HG02938 (cell line): ENCODE results near the gene XRCC5.
"Not testable (repeated sequence)": the region's sequence is repeated elsewhere in the genome, so short reads cannot be mapped to it uniquely, and the experiment has no call there.

Source experiments
- ATAC-seq: cut with Tn5 transposase; IDR thresholded peaks from one replicate; pipeline ENCODE4 v1.9.1; 2021; ENCODE audit warnings: mild to moderate bottlenecking, moderate library complexity; ENCODE audit not compliant: unreplicated experiment

Gene XRCC5

GRCh38 chr2:216116418-216116817 is 7.3 kb downstream of the XRCC5 start:
- no peak for ATAC-seq

GRCh38 chr2:216117561-216118340 is 8.6 kb downstream of the XRCC5 start:
- no peak for ATAC-seq

DNA sequence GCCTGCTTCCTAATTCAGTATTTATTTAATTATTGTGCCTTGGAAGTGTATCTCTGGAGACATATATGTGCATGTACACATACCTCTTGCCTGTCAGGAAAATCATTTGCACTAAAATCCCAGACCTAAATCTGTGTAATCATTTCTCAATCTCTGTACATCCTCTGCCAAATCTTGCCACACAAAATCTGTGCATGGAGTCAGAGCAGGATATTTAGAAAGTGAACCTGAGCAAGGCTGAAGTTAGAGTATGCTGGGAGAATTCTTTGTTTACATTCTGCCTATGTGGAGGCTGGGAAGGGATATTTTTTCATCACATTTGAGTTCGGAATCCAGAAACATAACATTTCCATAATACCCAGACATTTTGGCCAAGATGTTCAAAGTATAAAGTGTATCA is 9.3 kb downstream of the XRCC5 start:
- no peak for ATAC-seq

GRCh38 chr2:216119146-216119545 is 10.0 kb downstream of the XRCC5 start:
- ATAC-seq = no peak

DNA sequence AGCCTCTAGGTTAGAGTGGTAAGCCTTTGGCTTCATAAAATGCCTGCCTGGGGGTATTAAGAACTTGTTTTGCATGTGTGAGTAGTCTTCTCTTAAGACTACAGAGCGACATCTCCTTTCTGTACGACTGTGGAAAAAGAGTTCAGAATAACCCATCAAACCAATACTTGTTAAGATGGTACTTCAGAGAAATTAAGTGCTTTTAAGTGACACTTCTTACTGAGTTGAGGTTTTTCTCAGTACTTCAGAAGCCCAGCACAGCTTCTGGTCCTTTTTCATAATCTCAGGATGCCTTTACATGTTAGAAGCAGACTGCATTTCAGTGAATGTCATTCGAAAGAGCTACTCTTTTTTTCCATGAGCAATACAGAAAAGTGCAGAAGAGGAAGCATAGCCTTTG is 10.8 kb downstream of the XRCC5 start:
- no peak for ATAC-seq

DNA sequence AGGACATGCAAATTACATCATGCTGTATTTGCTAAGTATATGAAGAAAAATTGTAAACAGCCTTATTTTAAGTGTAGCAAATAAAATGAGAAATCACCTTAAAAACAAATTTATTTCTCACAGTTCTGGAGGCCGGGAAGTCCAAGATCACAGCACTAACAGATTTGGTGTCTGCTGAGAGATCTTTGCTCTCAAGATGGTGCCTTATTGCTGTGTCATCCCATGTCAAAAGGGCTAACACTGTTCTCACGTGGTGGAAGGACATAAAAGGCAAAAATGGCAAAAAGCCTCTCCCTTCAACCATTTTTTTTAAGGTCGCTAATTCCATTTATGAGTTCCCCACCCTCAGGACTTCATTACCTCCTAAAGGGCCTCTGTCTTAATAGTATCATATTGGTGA is 12.1 kb downstream of the XRCC5 start:
- ATAC-seq = no peak

DNA sequence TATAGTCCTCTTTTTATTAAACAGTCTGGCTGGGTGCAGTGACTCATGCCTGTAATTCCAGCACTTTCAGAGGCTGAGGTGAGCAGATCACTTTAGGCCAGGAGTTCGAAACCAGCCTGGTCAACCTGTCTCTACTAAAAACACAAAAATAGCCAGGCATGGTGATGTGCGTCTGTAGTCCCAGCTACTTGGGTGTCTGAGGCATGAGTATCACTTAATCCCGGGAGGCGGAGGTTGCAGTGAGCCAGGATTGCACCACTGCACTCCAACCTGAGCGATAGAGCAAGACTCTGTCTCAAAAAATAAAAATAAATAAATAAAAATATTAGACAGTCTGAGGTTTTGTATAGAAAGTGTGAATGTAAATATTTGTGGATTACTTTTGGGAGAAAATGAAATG is 17.8 kb downstream of the XRCC5 start:
- ATAC-seq = no peak

GRCh38 chr2:216130346-216130971 is 21.3 kb downstream of the XRCC5 start:
- ATAC-seq = no peak

GRCh38 chr2:216131175-216131926 is 22.2 kb downstream of the XRCC5 start:
- no peak for ATAC-seq

DNA sequence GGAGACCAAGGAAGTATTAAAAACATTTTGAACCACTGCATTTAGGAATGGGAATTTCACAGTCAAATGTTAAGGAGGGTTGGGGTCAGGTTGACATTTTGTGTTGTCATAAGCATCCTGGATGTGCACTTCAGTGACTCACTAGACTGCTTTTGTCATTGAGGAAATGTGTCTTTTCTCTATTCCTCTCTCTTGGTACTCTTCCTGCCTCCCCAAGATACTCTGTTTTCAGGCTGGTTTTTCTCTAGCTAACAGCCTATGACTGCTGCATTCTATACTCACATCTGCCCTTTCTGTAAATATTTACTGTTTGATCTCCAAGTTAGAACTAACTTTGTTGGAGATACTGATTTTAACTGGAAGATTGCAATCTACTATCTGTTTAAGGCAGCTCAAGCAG is 23.4 kb downstream of the XRCC5 start:
- no peak for ATAC-seq

DNA sequence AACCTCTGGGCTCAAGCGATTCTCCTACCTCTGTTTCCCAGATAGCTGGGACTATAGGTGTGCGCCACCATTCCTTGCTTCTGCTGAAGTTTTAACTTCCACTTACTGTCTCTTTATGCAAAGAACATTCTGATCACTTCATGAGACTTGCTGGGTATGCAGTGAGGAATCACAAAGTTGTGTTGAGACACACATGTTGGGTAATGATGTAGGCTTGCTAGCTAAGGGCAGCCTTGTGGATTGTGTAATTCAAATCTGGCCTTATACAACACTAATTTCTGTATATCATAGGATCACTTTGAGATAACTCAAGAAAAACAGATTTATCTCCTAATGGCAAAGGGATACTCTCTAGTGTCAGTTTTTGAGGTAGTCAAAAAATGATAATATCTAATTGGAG is 24.2 kb downstream of the XRCC5 start:
- no peak for ATAC-seq

GRCh38 chr2:216134958-216135541 is 25.9 kb downstream of the XRCC5 start:
- no peak for ATAC-seq

- ATAC-seq = no peak
Measured at GRCh38 chr2:216139884-216140283, 30.7 kb downstream of the XRCC5 start.

GRCh38 chr2:216141516-216141915 is 32.4 kb downstream of the XRCC5 start:
- ATAC-seq = not testable (repeated sequence)

DNA sequence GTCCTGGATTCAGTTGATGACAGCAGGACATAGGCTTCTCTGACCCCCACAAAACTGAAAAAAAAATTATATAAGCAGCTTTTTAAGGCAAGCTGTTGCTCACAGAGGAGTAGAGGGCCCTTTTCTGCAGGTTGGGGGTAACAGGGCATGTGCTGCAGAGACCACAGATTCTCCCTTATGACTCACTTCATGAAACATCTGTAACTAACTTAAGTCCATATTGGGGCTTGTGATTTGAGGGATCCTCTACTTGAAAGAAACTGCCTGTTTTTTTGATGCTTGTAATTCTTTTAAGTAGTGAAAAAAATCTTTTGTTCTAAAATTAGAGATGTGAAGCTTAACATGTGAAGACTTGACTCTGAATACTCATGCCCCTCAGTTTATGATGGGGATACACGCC is 33.4 kb downstream of the XRCC5 start:
- peak; percentile 97 for ATAC-seq

DNA sequence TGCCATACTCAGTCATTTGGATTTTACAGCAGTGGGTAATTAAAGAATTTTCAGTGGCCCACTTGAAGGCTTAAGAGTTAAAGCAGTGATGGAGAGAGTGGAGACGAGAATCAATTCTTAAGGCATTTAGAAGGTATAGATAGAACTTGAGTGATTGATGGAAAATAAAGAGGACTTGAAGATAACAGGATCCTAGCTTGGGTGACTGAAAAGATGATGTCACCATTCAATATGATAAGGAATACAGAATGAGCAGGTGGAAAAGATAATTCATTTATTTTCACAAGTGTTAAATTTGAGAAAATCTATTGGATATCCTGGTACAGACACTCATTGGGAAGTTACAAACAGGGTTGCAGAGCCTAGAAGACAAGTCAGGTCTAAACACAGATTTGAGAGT is 35.2 kb downstream of the XRCC5 start:
- no peak for ATAC-seq

GRCh38 chr2:216144857-216145256 is 35.7 kb downstream of the XRCC5 start:
- ATAC-seq = no peak

DNA sequence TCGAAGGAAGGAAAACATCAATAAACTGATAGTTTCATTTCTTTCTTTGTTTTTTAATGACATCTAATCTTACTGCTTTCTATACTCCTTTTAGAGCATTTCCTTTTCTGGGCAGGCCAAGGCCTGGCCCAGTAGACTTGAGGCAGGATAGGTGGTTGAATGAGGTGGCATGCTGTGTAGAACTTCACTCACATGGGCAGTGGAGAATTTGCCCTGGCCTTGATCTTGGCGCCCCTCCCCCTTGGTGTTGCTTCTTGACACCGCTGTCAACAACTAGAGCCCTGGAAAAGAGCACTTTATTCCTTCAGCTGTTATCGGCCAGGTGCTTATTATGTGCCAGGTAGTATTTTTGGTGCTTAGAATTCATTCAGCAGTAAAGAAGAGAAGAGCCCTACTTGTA is 37.4 kb downstream of the XRCC5 start:
- no peak for ATAC-seq

GRCh38 chr2:216147172-216148131 is 38.3 kb downstream of the XRCC5 start:
- no peak for ATAC-seq

DNA sequence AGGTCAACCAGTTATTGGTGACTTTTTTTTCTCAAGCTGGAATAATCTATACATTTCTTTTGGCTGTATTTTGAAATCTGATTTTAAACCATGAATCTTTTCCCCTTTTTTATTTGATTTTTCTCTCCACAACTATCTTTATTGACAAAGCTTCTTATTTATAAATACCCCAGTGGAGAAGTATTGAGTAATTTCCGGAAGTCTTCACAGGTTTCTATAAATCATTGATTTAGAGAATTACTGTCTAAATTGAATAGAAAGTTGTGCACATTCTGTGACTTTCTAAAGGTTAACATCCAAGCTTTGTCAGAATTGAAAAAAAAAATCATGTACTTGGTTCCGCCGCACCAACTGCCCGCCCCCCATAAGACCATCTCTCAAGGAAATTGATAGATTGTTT is 39.8 kb downstream of the XRCC5 start:
- ATAC-seq = no peak
